HG03066 (cell line): ENCODE results near the gene THBS3.
"Not testable (repeated sequence)": the region's sequence is repeated elsewhere in the genome, so short reads cannot be mapped to it uniquely, and the experiment has no call there.

ENCODE experiments used
- ATAC-seq: cut with Tn5 transposase; IDR thresholded peaks from one replicate; pipeline ENCODE4 v1.9.1; 2021; ENCODE audit warnings: low read depth; ENCODE audit not compliant: unreplicated experiment

THBS3 gene

DNA sequence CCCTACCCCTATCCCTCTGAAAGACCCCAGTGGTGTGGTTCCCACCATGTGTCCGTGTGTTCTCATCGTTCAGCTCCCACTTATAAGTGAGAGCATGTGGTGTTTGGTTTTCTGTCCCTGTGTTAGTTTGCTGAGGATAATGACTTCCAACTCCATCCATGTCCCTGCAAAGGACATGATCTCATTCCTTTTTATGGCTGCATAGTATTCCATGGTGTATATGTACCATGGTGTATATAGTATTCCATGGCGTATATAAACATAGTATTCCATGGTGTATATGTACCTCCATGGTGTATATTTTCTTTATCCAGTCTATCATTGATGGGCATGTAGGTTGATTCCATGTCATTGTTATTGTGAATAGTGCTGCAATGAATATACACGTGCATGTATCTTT is 43.9 kb downstream of the THBS3 start:
- not testable (repeated sequence) for ATAC-seq

DNA sequence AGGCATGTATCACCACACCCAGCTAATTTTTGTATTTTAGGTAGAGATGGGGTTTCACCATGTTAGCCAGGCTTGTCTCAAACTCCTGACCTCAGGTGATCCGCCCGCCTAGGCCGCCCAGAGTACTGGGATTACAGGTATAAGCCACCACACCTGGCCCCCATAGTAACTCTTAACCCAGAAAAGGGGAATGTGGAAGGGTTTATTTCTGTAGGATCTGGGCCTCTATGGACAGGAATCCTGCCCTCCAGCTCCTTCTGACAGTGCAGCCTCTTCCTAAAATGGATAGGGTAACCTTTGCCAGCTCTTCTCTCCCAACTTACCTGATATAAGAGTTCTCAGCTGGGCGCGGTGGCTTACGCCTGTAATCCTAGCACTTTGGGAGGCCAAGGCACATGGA is 45.1 kb downstream of the THBS3 start:
- not testable (repeated sequence) for ATAC-seq

DNA sequence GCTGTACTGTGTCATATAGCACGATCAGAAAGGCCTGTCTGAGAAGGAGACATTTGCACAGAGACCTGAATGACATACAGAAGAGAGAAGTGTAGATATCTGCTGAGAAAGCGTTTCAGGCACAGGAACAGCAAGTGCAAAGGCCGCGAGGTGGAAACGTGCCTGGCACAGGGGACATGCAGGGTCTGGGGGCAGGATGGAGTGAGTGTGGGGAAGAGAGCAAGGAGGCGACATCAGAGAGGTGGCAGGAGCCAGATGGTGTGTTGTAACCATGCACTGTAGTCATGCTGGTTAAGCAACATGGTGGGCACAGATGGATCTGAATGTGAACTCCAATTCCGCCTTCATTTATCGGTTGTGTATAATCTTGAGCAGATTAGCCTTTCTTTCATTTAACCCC is 47.6 kb downstream of the THBS3 start:
- no peak for ATAC-seq

DNA sequence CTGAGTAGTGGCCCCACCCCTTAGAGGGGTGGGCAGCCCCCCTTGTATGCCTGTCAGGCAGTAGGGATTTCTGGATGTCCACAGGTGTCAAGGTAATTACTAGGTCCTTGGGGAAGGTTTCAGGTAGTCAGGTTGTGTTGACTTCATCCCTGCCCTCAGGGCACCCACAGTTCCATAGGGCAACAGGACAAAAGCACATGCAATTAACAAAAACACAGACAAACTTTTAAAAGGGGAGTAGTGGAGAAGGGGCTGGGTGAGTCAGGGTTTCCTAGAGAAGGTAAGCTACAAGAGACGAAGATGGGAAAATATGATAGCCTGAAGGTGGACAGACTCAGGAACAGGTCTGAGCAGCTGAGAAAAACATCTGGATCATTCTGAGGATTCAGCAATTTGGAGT is 48.7 kb downstream of the THBS3 start:
- no peak for ATAC-seq

GRCh38 chr1:155155996-155156643 is 51.6 kb downstream of the THBS3 start:
- ATAC-seq = not testable (repeated sequence)
